PC-9 (cell line): Measurements from ENCODE around the gene DPP4. TPM values are rescaled to one million over a fixed set of nuclear protein-coding genes. Genes with fewer than 3 reads are reported as not detected.

ENCODE experiments used
- BruUV-seq: library from RNA; stranded (reverse); fragments of 400-500 nt; replicated peaks from 2 replicates; lab custom pipeline; 2021; lab: Mats Ljungman, UMichigan
- CTCF ChIA-PET: fragments of 300-600 bp; sonication (Branson Sonifier 250); formaldehyde crosslinking; loops from one replicate; lab custom pipeline; 2022; ENCODE audit warnings: antibody characterized with exemption; lab: Charles Lee
- POLR2A ChIA-PET: fragments of 300-600 bp; sonication (Branson Sonifier 250); formaldehyde crosslinking; loops from one replicate; lab custom pipeline; 2022; ENCODE audit warnings: antibody characterized with exemption; ENCODE audit not compliant: unreplicated experiment; lab: Charles Lee
- DNase-seq, 2 experiments: peaks; one replicate each; pipeline versions ENCODE4 v3.0.0 to v3.0.0-alpha.2; 2015 to 2022; ENCODE audit warnings: mixed read lengths in 1 of 2
- H2AFZ ChIP-seq: fragments of 200-600 bp; sonication (generic); 2 replicates; pipeline ENCODE4 v1.8.1; 2017; ENCODE audit warnings: antibody characterized with exemption
- H3F3A ChIP-seq: fragments of 200-600 bp; sonication (generic); 2 replicates; pipeline ENCODE4 v1.8.1; 2017; ENCODE audit warnings: antibody characterized with exemption, mild to moderate bottlenecking, low read depth; ENCODE audit not compliant: insufficient read depth
- H3K27ac ChIP-seq: fragments of 200-600 bp; sonication (generic); 2 replicates; pipeline ENCODE4 v1.6.1; 2016; ENCODE audit warnings: mixed run types
- H3K27me3 ChIP-seq: fragments of 200-600 bp; sonication (generic); 2 replicates; pipeline ENCODE4 v1.6.1; 2016; ENCODE audit warnings: low read depth, mixed run types; ENCODE audit not compliant: insufficient read depth
- H3K36me3 ChIP-seq: fragments of 200-600 bp; sonication (generic); 2 replicates; pipeline ENCODE4 v1.6.1; 2016; ENCODE audit warnings: low read depth, mixed run types
- H3K4me1 ChIP-seq: fragments of 200-600 bp; sonication (generic); replicated peaks from 2 replicates; pipeline ENCODE4 v1.6.1; 2016; ENCODE audit warnings: mixed run types; ENCODE audit not compliant: insufficient read depth
- H3K4me2 ChIP-seq: fragments of 200-600 bp; sonication (generic); 2 replicates; pipeline ENCODE4 v1.6.1; 2017; ENCODE audit warnings: mixed run types
- H3K4me3 ChIP-seq: fragments of 200-600 bp; sonication (generic); 2 replicates; pipeline ENCODE4 v1.6.1; 2016; ENCODE audit warnings: mixed run types
- H3K79me2 ChIP-seq: fragments of 200-600 bp; sonication (generic); 2 replicates; pipeline ENCODE4 v1.6.1; 2017; ENCODE audit warnings: low read depth, mixed run types
- H3K9me2 ChIP-seq: fragments of 200-600 bp; sonication (generic); 2 replicates; pipeline ENCODE4 v1.8.1; 2017; ENCODE audit warnings: mild to moderate bottlenecking; ENCODE audit not compliant: insufficient read depth
- H3K9me3 ChIP-seq: fragments of 200-600 bp; sonication (generic); 2 replicates; pipeline ENCODE4 v1.8.1; 2016; ENCODE audit warnings: low read depth; ENCODE audit not compliant: insufficient read depth
- H4K20me1 ChIP-seq: fragments of 200-600 bp; sonication (generic); 2 replicates; pipeline ENCODE4 v1.8.1; 2017; ENCODE audit not compliant: insufficient read depth
- EZH2 ChIP-seq: fragments of 200-600 bp; sonication (generic); IDR thresholded peaks from 2 replicates; pipeline ENCODE4 v1.8.0; 2017; ENCODE audit warnings: antibody characterized with exemption, low read depth
- intact Hi-C: fragments of 100-400 bp; cut with micrococcal nuclease; formaldehyde crosslinking; loops from one replicate; pipeline ENCODE4 v1.10.0; 2022; ENCODE audit not compliant: unreplicated experiment
- total RNA-seq: library from RNA; stranded (reverse); gene quantifications from 2 replicates; pipeline ENCODE4 v1.2.3, GENCODE V29; 2021
- TF ChIP-seq, protein P1 (sequence below): fragments of 200-600 bp; sonication (generic); conservative IDR thresholded peaks from 2 replicates; pipeline ENCODE4 v1.6.1; 2017; ENCODE audit warnings: mixed run types, antibody characterized with exemption, mild to moderate bottlenecking, moderate library complexity

DPP4 gene
- total RNA-seq, 1 experiment from 2014 or later = 0.35 TPM

DNA sequence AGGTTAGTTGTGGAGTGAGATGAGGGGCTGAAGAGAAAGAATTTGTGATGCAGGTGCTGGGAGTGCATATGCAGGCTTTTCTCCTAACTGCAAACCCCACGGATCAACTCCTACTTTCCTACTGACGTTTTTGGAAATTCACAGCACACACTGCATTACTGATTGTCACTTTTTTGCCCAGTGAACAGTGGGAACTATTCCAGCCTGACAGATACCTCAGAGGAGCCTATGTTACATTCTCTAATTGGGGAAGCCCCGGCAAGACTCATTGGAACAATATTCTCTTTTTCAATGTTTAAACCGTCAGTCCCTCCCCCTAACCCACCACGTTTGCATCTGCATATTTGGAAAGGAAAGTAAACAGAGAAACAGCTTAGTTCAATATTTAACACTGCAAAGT is 126.2 kb downstream of the DPP4 start:
- ChIA-PET POLR2A (no interaction called here), CTCF (interaction anchor here (2.2 kb wide), 1 partner anchor 361 kb away, joined by 9 read pairs; no protein-coding TSS in a partner anchor)
- Histone ChIP-seq H3K9me3 (no peaks in the 10 kb centered on the region), H3K36me3 (no peaks in the 10 kb centered on the region), H3K4me1 (no peaks in the 10 kb centered on the region), H3K27ac (no peak overlapping the region), H3K79me2 (no peaks in the 10 kb centered on the region), H3K27me3 (no peaks in the 10 kb centered on the region), H3K9me2 (no peaks in the 10 kb centered on the region), H4K20me1 (no peaks in the 10 kb centered on the region), H2AFZ (no peak overlapping the region), H3K4me2 (no peak overlapping the region), H3F3A (no peaks in the 10 kb centered on the region), H3K4me3 (no peak overlapping the region)
- intact Hi-C loops = loop anchor here (5.0 kb wide), 1 partner anchor 174 kb away; no protein-coding TSS in a partner anchor
- TF ChIP-seq, protein P1, sequence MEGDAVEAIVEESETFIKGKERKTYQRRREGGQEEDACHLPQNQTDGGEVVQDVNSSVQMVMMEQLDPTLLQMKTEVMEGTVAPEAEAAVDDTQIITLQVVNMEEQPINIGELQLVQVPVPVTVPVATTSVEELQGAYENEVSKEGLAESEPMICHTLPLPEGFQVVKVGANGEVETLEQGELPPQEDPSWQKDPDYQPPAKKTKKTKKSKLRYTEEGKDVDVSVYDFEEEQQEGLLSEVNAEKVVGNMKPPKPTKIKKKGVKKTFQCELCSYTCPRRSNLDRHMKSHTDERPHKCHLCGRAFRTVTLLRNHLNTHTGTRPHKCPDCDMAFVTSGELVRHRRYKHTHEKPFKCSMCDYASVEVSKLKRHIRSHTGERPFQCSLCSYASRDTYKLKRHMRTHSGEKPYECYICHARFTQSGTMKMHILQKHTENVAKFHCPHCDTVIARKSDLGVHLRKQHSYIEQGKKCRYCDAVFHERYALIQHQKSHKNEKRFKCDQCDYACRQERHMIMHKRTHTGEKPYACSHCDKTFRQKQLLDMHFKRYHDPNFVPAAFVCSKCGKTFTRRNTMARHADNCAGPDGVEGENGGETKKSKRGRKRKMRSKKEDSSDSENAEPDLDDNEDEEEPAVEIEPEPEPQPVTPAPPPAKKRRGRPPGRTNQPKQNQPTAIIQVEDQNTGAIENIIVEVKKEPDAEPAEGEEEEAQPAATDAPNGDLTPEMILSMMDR = no peak
- TF ChIP-seq EZH2 = no peak
- no peak for DNase-seq
- BruUV-seq = no TSS peak

DNA sequence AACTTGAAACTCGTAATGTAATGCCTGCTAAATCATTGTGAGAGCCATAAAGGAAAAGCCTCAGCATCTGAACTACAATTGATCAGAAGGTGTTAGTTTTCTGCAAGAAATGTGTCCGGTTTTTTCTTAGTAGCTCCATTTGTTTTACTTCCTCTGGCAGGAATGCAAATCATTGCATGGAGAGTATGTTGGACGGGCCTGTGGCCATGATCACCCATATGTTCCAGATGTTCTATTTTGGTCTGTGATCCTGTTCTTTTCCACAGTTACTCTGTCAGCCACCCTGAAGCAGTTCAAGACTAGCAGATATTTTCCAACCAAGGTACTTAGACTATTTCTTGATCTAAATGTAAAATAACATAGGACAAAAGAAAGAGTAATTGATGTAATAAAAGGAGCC is 126.6 kb downstream of the DPP4 start:
- Histone ChIP-seq H3K9me3 (no peaks in the 10 kb centered on the region), H3F3A (no peaks in the 10 kb centered on the region), H3K27ac (no peak overlapping the region), H3K4me3 (no peak overlapping the region), H3K27me3 (no peaks in the 10 kb centered on the region), H3K79me2 (no peaks in the 10 kb centered on the region), H3K4me2 (no peak overlapping the region), H3K9me2 (no peaks in the 10 kb centered on the region), H3K36me3 (no peaks in the 10 kb centered on the region), H3K4me1 (no peaks in the 10 kb centered on the region), H2AFZ (no peak overlapping the region), H4K20me1 (no peaks in the 10 kb centered on the region)
- CTCF ChIA-PET = interaction anchor here (1.2 to 2.2 kb wide), 2 partner anchors 179 to 360 kb away, joined by 3 to 9 read pairs; no protein-coding TSS in a partner anchor
- DNase-seq = no peak
- TF ChIP-seq EZH2 = no peak
- TF ChIP-seq, protein P1 = no peak
- POLR2A ChIA-PET = no interaction called here
- no TSS peak for BruUV-seq
- intact Hi-C loops = loop anchor here (5.0 kb wide), 1 partner anchor 175 kb away; no protein-coding TSS in a partner anchor

DNA sequence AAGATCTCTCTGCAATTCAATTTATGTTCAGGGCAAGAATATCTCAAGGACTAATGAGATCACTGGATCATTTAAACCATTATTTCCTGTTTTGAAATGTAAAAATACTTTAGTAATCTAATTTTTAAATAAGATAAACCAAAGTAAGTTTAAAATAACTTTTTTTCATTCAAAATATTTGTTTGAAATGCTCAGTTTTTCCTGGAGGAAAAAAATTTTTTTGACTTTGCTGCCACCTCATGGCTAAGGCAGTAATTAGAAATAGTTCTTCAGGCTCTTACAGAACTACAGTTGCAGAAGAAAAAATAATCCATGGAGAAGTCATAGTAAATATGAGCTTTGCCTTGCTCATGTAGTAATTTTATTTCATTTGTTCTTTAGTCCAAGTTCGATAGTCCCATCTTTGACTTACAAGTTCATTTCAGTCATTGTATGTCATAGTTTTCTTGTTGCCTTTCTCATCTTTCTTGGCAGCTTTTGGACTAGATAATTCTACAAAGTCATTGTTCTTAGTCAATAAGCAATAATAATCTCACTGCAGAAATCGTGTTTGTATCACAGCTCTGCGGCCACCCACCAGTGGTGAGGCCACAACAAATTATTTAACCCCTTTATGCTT is 127.4 kb downstream of the DPP4 start:
- Histone ChIP-seq H3K9me2 (no peaks in the 10 kb centered on the region), H3K79me2 (no peaks in the 10 kb centered on the region), H3K27me3 (no peaks in the 10 kb centered on the region), H4K20me1 (no peaks in the 10 kb centered on the region), H3K4me1 (no peaks in the 10 kb centered on the region), H3K9me3 (no peaks in the 10 kb centered on the region), H2AFZ (no peak overlapping the region), H3K4me3 (no peak overlapping the region), H3K27ac (no peak overlapping the region), H3K4me2 (no peak overlapping the region), H3F3A (no peaks in the 10 kb centered on the region), H3K36me3 (no peaks in the 10 kb centered on the region)
- CTCF ChIA-PET = interaction anchor here (1.2 to 2.2 kb wide), 2 partner anchors 179 to 359 kb away, joined by 3 to 9 read pairs; no protein-coding TSS in a partner anchor
- POLR2A ChIA-PET = no interaction called here
- TF ChIP-seq EZH2 = no peak
- TF ChIP-seq, protein P1 = peak; percentile 70
- BruUV-seq = no TSS peak
- intact Hi-C loops = loop anchor here (1.0 to 5.0 kb wide), 2 partner anchors 176 to 360 kb away; no protein-coding TSS in a partner anchor
- no peak for DNase-seq
